Kidney (tissue), 14 donors: ENCODE measurements around the gene HEATR3. TPM values are rescaled to one million over a fixed set of nuclear protein-coding genes. Genes with fewer than 3 reads are reported as not detected.
"Not testable (repeated sequence)": the region's sequence is repeated elsewhere in the genome, so short reads cannot be mapped to it uniquely, and the experiment has no call there.

Source experiments
- DNase-seq, 5 donors: peaks; one replicate each; pipeline ENCODE4 v3.0.0-alpha.2; 2013 to 2020
- FAIRE-seq: peaks from 2 replicates; lab custom pipeline; 2012; peaks lifted over from hg19 to GRCh38; lab: Jason Lieb, UNC
- H3K27ac ChIP-seq, 2 donors: one replicate each; pipeline ENCODE4 v1.7.0; 2013; ENCODE audit warnings: low read depth in 2 of 2, low read length in 2 of 2, inconsistent platforms in 1 of 2
- H3K27me3 ChIP-seq: one replicate; pipeline ENCODE4 v1.7.1; 2013; ENCODE audit warnings: low read length, inconsistent platforms; ENCODE audit not compliant: control insufficient read depth, insufficient read depth
- H3K36me3 ChIP-seq, 3 donors: one replicate each; pipeline versions ENCODE4 v1.7.0 to v1.7.1; 2013; ENCODE audit warnings: low read length in 3 of 3, control low read depth in 1 of 3, inconsistent platforms in 1 of 3; ENCODE audit not compliant: insufficient read depth in 3 of 3, control insufficient read depth in 2 of 3
- H3K4me1 ChIP-seq, 3 donors: one replicate each; pipeline versions ENCODE4 v1.7.0 to v1.7.1; 2013; ENCODE audit warnings: low read length in 3 of 3, inconsistent platforms in 1 of 3, low read depth in 1 of 3; ENCODE audit not compliant: control insufficient read depth in 2 of 3, insufficient read depth in 2 of 3
- H3K4me3 ChIP-seq, 3 donors: one replicate each; pipeline versions ENCODE4 v1.7.0 to v1.8.1; 2013; ENCODE audit warnings: low read length in 3 of 3, control low read depth in 1 of 3, inconsistent platforms in 1 of 3
- H3K9ac ChIP-seq, 3 donors: one replicate each; pipeline versions ENCODE4 v1.7.0 to v1.7.1; 2013; ENCODE audit warnings: low read length in 3 of 3, control low read depth in 1 of 3, inconsistent platforms in 1 of 3
- H3K9me3 ChIP-seq, 3 donors: one replicate each; pipeline versions ENCODE4 v1.7.0 to v1.7.1; 2013; ENCODE audit warnings: low read length in 3 of 3, control low read depth in 1 of 3, inconsistent platforms in 1 of 3; ENCODE audit not compliant: control insufficient read depth in 2 of 3, insufficient read depth in 1 of 3
- CTCF ChIP-seq: IDR thresholded peaks from 3 replicates; pipeline ENCODE4 v1.5.1; 2012; ENCODE audit warnings: mild to moderate bottlenecking, moderate library complexity, borderline replicate concordance; ENCODE audit not compliant: insufficient read depth; ENCODE audit errors: extremely low read depth
- intact Hi-C: fragments of 100-400 bp; cut with DNase I; formaldehyde crosslinking; loops from one replicate; pipeline ENCODE4 v1.11.1; 2022
- polyA plus RNA-seq: library from polyadenylated mRNA; stranded (reverse); fragments of 350-450 nt; fragmentation: Illumina TruSeq; extraction: RNeasy Lipid Tissue Mini Kit (QIAGEN cat#74804); gene quantifications from one replicate; pipeline ENCODE4 v1.2.3, GENCODE V29; 2014; ENCODE audit warnings: low read depth, low replicate concordance; ENCODE audit not compliant: insufficient read depth
- total RNA-seq: library from RNA; stranded (reverse); fragmentation: NEBNext Ultra II Directional; extraction: Animal tissue kit (Norgen Biotek cat#: 25700); gene quantifications from one replicate; pipeline ENCODE4 v1.2.1, GENCODE V29; 2021
- donor health status: control.
- donor health status: control.
- donor health status: control.
- donor health status: control.
- donor health status: control.
- donor health status: DM: yes; HTN: yes; CAD: no.
- donor health status: Normal renal cell carcinoma (clear cell type).

The HEATR3 gene
- total and polyA plus RNA-seq, 2 donors from 2014 or later = 8.9 to 19.5 TPM

DNA sequence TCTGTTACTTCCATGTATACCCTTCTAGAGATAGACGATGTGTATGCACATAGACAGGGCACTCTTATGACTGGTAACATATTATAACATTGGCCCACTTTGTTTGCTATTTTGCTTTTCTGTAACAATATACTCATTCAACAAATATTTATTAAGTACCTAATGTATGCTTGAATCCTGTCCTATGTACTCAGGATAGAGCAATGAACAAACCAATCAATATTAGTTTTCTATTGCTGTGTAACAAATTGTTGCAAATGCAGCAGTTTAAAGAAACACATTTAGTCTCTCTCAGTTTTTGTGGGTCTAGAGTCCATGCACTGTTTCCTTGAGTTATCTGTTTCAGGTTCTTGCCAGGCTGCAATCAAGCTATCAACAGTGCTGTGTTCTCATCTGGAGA lies 57.6 kb downstream of the HEATR3 start:
- Histone ChIP-seq H3K36me3 (no peaks in the 10 kb centered on the region), H3K9ac (no peak overlapping the region), H3K4me3 (no peak overlapping the region), H3K27me3 (no peaks in the 10 kb centered on the region), H3K27ac (no peak overlapping the region), H3K4me1 (no peaks in the 10 kb centered on the region), H3K9me3 (no peaks in the 10 kb centered on the region)
- TF ChIP-seq CTCF = no peak
- intact Hi-C loops = no loop called here
- DNase-seq = no peak
- no peak for FAIRE-seq

- H3K27me3 ChIP-seq = no peaks in the 10 kb centered on the region
- TF ChIP-seq CTCF = no peak
- H3K4me3 ChIP-seq = no peak overlapping the region
- DNase-seq (no peak), FAIRE-seq (no peak)
- H3K9me3 ChIP-seq = no peaks in the 10 kb centered on the region
- no peaks in the 10 kb centered on the region for H3K4me1 ChIP-seq
- intact Hi-C loops = no loop called here
- H3K9ac ChIP-seq = no peak overlapping the region
- no peak overlapping the region for H3K27ac ChIP-seq
- H3K36me3 ChIP-seq = no peaks in the 10 kb centered on the region
These were observed 59.0 kb downstream of the HEATR3 start for GRCh38 chr16:50124769-50125168.

DNA sequence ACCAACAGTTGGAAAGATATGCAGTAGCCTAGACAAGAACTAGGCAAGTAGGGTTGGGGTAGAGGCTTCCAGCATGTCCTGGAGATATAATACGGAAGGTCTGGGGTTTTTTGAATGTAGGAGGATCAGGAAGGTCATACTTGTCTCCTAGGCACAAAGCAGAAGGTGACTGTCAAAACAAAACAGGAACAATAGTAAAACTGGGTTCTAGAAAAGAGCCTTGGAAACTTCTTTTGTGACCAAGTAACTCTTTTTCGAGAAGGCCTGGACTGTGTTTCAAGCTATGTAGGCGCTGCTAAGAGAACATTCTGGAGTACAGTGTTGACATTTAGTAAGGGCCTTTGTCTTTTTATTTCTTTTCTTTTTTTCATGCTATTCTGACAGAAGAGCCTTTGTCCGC lies 60.4 kb downstream of the HEATR3 start:
- no peak for TF ChIP-seq CTCF
- H3K36me3 ChIP-seq = no peaks in the 10 kb centered on the region
- H3K4me3 ChIP-seq = no peak overlapping the region
- intact Hi-C loops = no loop called here
- no peak for DNase-seq
- no peak overlapping the region for H3K9ac ChIP-seq
- H3K4me1 ChIP-seq = no peaks in the 10 kb centered on the region
- no peaks in the 10 kb centered on the region for H3K9me3 ChIP-seq
- H3K27me3 ChIP-seq = no peaks in the 10 kb centered on the region
- no peak overlapping the region for H3K27ac ChIP-seq
- FAIRE-seq = no peak

DNA sequence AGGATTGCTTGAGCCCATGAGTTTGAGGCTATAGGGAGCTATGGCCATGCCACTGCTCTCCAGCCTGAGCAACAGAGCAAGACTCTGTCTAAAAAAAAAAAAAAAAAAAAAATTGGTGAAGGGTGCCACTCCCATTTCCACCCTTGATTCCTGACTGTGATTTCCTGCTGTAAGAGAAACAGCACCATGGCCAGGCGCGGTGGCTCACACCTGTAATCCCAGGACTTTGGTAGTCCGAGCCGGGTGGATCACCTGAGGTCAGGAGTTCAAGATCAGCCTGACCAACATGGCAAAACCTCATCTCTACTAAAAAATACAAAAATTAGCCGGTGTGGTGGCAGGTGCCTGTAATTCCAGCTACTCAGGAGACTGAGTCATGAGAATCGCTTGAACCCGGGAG lies 66.8 kb downstream of the HEATR3 start:
- H3K36me3 ChIP-seq, intact Hi-C loops, FAIRE-seq, H3K9me3 ChIP-seq, H3K27me3 ChIP-seq, H3K27ac ChIP-seq, H3K9ac ChIP-seq, DNase-seq, H3K4me1 ChIP-seq, H3K4me3 ChIP-seq: not testable (repeated sequence)
